RPMI7951 (cell line): ENCODE measurements around the gene NUDCD2. TPM values are rescaled to one million over a fixed set of nuclear protein-coding genes. Genes with fewer than 3 reads are reported as not detected.

Experiments
- DNase-seq: peaks from one replicate; pipeline ENCODE4 v3.0.0-alpha.2; 2012; ENCODE audit warnings: low read depth
- total RNA-seq: library from RNA; depleted of rRNA; stranded (reverse); fragments of >200 nt; shearing (Covaris generic); gene quantifications from 2 replicates; pipeline ENCODE4 v1.2.3, GENCODE V29; 2014; rRNA removed

The NUDCD2 gene
- total RNA-seq, result 7.3 and 10.4 TPM in 2 replicates

- peak; percentile 98 for DNase-seq
Measured at GRCh38 chr5:163459819-163460561, at the start of gene NUDCD2. TSS of gene NUDCD2 (minus strand) at chr5:163460102. CDS start at chr5:163460050, 52 bp downstream.

- no peak for DNase-seq
Measured at GRCh38 chr5:163509291-163509951, 49.5 kb upstream of the NUDCD2 start.

GRCh38 chr5:163508753-163509152, 48.9 kb upstream of the NUDCD2 start:
- DNase-seq, result no peak

- peak; percentile 18 for DNase-seq
Measured at GRCh38 chr5:163506726-163507125, 46.8 kb upstream of the NUDCD2 start.

- no peak for DNase-seq
Measured at GRCh38 chr5:163506095-163506457, 46.2 kb upstream of the NUDCD2 start.

GRCh38 chr5:163505368-163506094, 45.6 kb upstream of the NUDCD2 start, which contains the start of gene MAT2B:
TSS of gene MAT2B (plus strand) at chr5:163505619. CDS start at chr5:163505687, 68 bp downstream.
- peak; percentile 91 for DNase-seq

- no peak for DNase-seq
Measured at GRCh38 chr5:163505049-163505367, 45.1 kb upstream of the NUDCD2 start.

- peak; percentile 67 for DNase-seq
Measured at GRCh38 chr5:163504079-163504931, 44.4 kb upstream of the NUDCD2 start.

- DNase-seq, result peak; percentile 83
Measured at GRCh38 chr5:163503106-163504078, 43.5 kb upstream of the NUDCD2 start.

- no peak for DNase-seq
Measured at GRCh38 chr5:163502521-163502920, 42.6 kb upstream of the NUDCD2 start.

GRCh38 chr5:163498886-163499285, 39.0 kb upstream of the NUDCD2 start:
- DNase-seq, result peak; percentile 31

- DNase-seq, result no peak
Measured at GRCh38 chr5:163497315-163497714, 37.4 kb upstream of the NUDCD2 start.

- DNase-seq, result peak; percentile 19
Measured at GRCh38 chr5:163496286-163496685, 36.4 kb upstream of the NUDCD2 start.

GRCh38 chr5:163489745-163490075, 29.8 kb upstream of the NUDCD2 start:
- no peak for DNase-seq

GRCh38 chr5:163489055-163489744, 29.3 kb upstream of the NUDCD2 start:
- DNase-seq, result peak; percentile 48

- no peak for DNase-seq
Measured at GRCh38 chr5:163478982-163479271, 19.0 kb upstream of the NUDCD2 start.

- DNase-seq, result no peak
Measured at GRCh38 chr5:163478126-163478981, 18.5 kb upstream of the NUDCD2 start.

- DNase-seq, result no peak
Measured at GRCh38 chr5:163475411-163475810, 15.5 kb upstream of the NUDCD2 start.

- no peak for DNase-seq
Measured at GRCh38 chr5:163473635-163474243, 13.8 kb upstream of the NUDCD2 start.
